ENCODE data around the gene ACOT12.

DNA sequence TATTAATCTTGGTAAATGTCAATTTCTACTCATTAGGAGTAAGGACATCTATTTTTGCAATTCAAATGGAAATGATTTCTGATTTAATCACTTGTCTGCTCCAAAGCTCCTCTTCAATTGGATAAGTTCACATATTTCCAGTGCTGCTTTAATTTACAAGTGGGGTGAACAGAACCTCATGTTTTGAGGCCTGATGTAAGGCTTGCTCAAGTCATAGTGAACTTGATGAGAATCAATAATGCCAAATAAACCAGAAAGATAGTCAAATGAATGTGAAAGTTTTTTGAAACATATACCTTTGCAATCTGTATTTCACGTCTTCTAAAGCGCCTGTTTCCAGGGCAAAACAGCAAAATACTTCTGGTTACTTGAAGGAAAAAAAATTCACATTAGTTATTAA lies 15.4 kb upstream of the ACOT12 start:
- TF ChIP-seq ISL1 (CRISPR knock-in tag; IDR thresholded peaks at IDR 0.05) (no peak), ESRRG (CRISPR knock-in tag; IDR thresholded peaks at IDR 0.05) (no peak), TCF4 (CRISPR knock-in tag; IDR thresholded peaks at IDR 0.05; ENCODE audit: borderline replicate concordance) (no peak)
- TF ChIP-seq, protein P1, sequence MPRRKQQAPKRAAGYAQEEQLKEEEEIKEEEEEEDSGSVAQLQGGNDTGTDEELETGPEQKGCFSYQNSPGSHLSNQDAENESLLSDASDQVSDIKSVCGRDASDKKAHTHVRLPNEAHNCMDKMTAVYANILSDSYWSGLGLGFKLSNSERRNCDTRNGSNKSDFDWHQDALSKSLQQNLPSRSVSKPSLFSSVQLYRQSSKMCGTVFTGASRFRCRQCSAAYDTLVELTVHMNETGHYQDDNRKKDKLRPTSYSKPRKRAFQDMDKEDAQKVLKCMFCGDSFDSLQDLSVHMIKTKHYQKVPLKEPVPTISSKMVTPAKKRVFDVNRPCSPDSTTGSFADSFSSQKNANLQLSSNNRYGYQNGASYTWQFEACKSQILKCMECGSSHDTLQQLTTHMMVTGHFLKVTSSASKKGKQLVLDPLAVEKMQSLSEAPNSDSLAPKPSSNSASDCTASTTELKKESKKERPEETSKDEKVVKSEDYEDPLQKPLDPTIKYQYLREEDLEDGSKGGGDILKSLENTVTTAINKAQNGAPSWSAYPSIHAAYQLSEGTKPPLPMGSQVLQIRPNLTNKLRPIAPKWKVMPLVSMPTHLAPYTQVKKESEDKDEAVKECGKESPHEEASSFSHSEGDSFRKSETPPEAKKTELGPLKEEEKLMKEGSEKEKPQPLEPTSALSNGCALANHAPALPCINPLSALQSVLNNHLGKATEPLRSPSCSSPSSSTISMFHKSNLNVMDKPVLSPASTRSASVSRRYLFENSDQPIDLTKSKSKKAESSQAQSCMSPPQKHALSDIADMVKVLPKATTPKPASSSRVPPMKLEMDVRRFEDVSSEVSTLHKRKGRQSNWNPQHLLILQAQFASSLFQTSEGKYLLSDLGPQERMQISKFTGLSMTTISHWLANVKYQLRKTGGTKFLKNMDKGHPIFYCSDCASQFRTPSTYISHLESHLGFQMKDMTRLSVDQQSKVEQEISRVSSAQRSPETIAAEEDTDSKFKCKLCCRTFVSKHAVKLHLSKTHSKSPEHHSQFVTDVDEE (CRISPR knock-in tag; IDR thresholded peaks at IDR 0.05): no peak
- TF ChIP-seq, protein P2, sequence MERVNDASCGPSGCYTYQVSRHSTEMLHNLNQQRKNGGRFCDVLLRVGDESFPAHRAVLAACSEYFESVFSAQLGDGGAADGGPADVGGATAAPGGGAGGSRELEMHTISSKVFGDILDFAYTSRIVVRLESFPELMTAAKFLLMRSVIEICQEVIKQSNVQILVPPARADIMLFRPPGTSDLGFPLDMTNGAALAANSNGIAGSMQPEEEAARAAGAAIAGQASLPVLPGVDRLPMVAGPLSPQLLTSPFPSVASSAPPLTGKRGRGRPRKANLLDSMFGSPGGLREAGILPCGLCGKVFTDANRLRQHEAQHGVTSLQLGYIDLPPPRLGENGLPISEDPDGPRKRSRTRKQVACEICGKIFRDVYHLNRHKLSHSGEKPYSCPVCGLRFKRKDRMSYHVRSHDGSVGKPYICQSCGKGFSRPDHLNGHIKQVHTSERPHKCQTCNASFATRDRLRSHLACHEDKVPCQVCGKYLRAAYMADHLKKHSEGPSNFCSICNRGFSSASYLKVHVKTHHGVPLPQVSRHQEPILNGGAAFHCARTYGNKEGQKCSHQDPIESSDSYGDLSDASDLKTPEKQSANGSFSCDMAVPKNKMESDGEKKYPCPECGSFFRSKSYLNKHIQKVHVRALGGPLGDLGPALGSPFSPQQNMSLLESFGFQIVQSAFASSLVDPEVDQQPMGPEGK (CRISPR knock-in tag; IDR thresholded peaks at IDR 0.05; ENCODE audit: borderline replicate concordance): no peak
- TF ChIP-seq, protein P3, sequence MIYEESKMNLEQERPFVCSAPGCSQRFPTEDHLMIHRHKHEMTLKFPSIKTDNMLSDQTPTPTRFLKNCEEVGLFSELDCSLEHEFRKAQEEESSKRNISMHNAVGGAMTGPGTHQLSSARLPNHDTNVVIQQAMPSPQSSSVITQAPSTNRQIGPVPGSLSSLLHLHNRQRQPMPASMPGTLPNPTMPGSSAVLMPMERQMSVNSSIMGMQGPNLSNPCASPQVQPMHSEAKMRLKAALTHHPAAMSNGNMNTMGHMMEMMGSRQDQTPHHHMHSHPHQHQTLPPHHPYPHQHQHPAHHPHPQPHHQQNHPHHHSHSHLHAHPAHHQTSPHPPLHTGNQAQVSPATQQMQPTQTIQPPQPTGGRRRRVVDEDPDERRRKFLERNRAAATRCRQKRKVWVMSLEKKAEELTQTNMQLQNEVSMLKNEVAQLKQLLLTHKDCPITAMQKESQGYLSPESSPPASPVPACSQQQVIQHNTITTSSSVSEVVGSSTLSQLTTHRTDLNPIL (CRISPR knock-in tag; IDR thresholded peaks at IDR 0.05; ENCODE audit: low read depth): no peak

Measured in SK-N-SH treated with all-trans-retinoic acid at 6 μM for 48 hours (cell line).